SH-SY5Y (cell line): Measurements from ENCODE around the gene SRP9.

Experiments
- GATA2 ChIP-seq: IDR thresholded peaks from 2 replicates; pipeline ENCODE4 v1.6.1; 2011; ENCODE audit warnings: mild to moderate bottlenecking, low read depth, low read length
- GATA3 ChIP-seq: IDR thresholded peaks from 2 replicates; pipeline ENCODE4 v1.6.1; 2011; ENCODE audit warnings: low read depth, mild to moderate bottlenecking, low read length, moderate library complexity

GRCh38 chr1:225768662-225769426 is 8.8 kb upstream of the SRP9 start:
- peak; percentile 97 for TF ChIP-seq GATA2
- TF ChIP-seq GATA3, result peak; percentile 83
